ENCODE measurements around the gene BCL6.

The BCL6 gene

GRCh38 chr3:187750006-187750512 lies 4.8 kb upstream of the BCL6 start:
- DNase-seq (ENCODE audit: low spot score), result peak; percentile 25
- ChIA-PET CTCF (interaction anchor here (0.6 to 2.4 kb wide), 4 partner anchors 10 to 859 kb away, joined by 3 to 9 read pairs (median 4); no protein-coding TSS in a partner anchor), POLR2A (ENCODE audit: low non-redundant PET) (no interaction called here)
- no peak for TF ChIP-seq CTCF (conservative IDR thresholded peaks at IDR 0.05; ENCODE audit: low read depth)
- H3K27ac ChIP-seq, result no peak overlapping the region

GRCh38 chr3:187748050-187748481 lies 2.8 kb upstream of the BCL6 start:
- CTCF ChIA-PET, result interaction anchor here (0.6 to 1.1 kb wide), 8 partner anchors 10 to 420 kb away, joined by 3 to 6 read pairs (median 4); no protein-coding TSS in a partner anchor
- peak; percentile 61 for DNase-seq (ENCODE audit: low spot score)
- peak; percentile 93 for TF ChIP-seq CTCF (conservative IDR thresholded peaks at IDR 0.05; ENCODE audit: low read depth)
- H3K27ac ChIP-seq, result no peak overlapping the region
- POLR2A ChIA-PET (ENCODE audit: low non-redundant PET), result no interaction called here

- no peak for DNase-seq (ENCODE audit: low spot score)
- TF ChIP-seq CTCF (conservative IDR thresholded peaks at IDR 0.05; ENCODE audit: low read depth), result no peak
- no peak overlapping the region for H3K27ac ChIP-seq
- ChIA-PET POLR2A (ENCODE audit: low non-redundant PET) (no interaction called here), CTCF (interaction anchor here (0.6 to 1.1 kb wide), 7 partner anchors 10 to 881 kb away, joined by 3 to 6 read pairs (median 4); no protein-coding TSS in a partner anchor)
Measured at GRCh38 chr3:187747506-187747905, 2.2 kb upstream of the BCL6 start.

- no peak for DNase-seq (ENCODE audit: low spot score)
- H3K27ac ChIP-seq, result no peak overlapping the region
- TF ChIP-seq CTCF (conservative IDR thresholded peaks at IDR 0.05; ENCODE audit: low read depth), result no peak
- ChIA-PET POLR2A (ENCODE audit: low non-redundant PET) (no interaction called here), CTCF (interaction anchor here (0.6 to 1.1 kb wide), 7 partner anchors 13 to 1065 kb away, joined by 3 to 5 read pairs (median 3); no protein-coding TSS in a partner anchor)
Measured at GRCh38 chr3:187746442-187747281, 1.4 kb upstream of the BCL6 start.

- no peak for TF ChIP-seq CTCF (conservative IDR thresholded peaks at IDR 0.05; ENCODE audit: low read depth)
- DNase-seq (ENCODE audit: low spot score), result no peak
- peak overlapping the region; percentile 94 for H3K27ac ChIP-seq
- CTCF ChIA-PET, result interaction anchor here (0.6 to 1.0 kb wide), 5 partner anchors 14 to 1295 kb away, joined by 3 to 5 read pairs (median 3); no protein-coding TSS in a partner anchor
- POLR2A ChIA-PET (ENCODE audit: low non-redundant PET), result no interaction called here
Measured at GRCh38 chr3:187746059-187746441, 782 bp upstream of the BCL6 start.
